Activated B cell treated with CpG ODN at 0.5 μM for 24 hours (primary cell): ENCODE results near the gene ROR2. TPM values are rescaled to one million over a fixed set of nuclear protein-coding genes. Genes with fewer than 3 reads are reported as not detected.

Source experiments
- ATAC-seq: fragments of 200-7000 bp; cut with Tn5 transposase; one replicate; pipeline ENCODE4 v1.10.0; 2021; ENCODE audit warnings: low read depth, mild to moderate bottlenecking, moderate library complexity
- CTCF ChIA-PET: fragments of 350-600 bp; sonication (Branson Sonifier 250); formaldehyde crosslinking; loops from one replicate; lab custom pipeline; 2021; ENCODE audit warnings: antibody characterized with exemption; lab: Charles Lee
- POLR2A ChIA-PET: fragments of 350-600 bp; sonication (Branson Sonifier 250); formaldehyde crosslinking; loops from one replicate; lab custom pipeline; 2021; ENCODE audit warnings: antibody characterized with exemption; lab: Charles Lee
- DNase-seq: peaks from one replicate; pipeline ENCODE4 v3.0.0; 2022
- H3K27ac Mint-ChIP-seq: one replicate; pipeline ENCODE4 v1.8.0; 2020; ENCODE audit warnings: mixed read lengths
- H3K27me3 Mint-ChIP-seq: one replicate; pipeline ENCODE4 v1.8.0; 2021; ENCODE audit warnings: mixed read lengths
- H3K36me3 Mint-ChIP-seq: one replicate; pipeline ENCODE4 v1.8.0; 2021; ENCODE audit warnings: low read depth, mixed read lengths
- H3K4me1 Mint-ChIP-seq: one replicate; pipeline ENCODE4 v1.8.0; 2021; ENCODE audit warnings: mixed read lengths
- H3K4me3 Mint-ChIP-seq: one replicate; pipeline ENCODE4 v1.8.0; 2020; ENCODE audit warnings: mild to moderate bottlenecking, mixed read lengths
- H3K9me3 Mint-ChIP-seq: one replicate; pipeline ENCODE4 v1.8.0; 2020; ENCODE audit warnings: mixed read lengths
- intact Hi-C: fragments of 100-400 bp; cut with micrococcal nuclease; formaldehyde crosslinking; loops from one replicate; pipeline ENCODE4 v1.15.1; 2024
- total RNA-seq: library from RNA; stranded (reverse); gene quantifications from 2 replicates; pipeline ENCODE4 v1.2.3, GENCODE V29; 2022
- TF ChIP-seq, protein P1 (sequence below): fragments of 200-600 bp; IDR thresholded peaks from one replicate; pipeline ENCODE4 v1.8.0; 2022; ENCODE audit warnings: antibody characterized with exemption, mild to moderate bottlenecking

Gene ROR2
- total RNA-seq, 1 donor from 2014 or later: not detected

GRCh38 chr9:91775011-91775707, 174.9 kb downstream of the ROR2 start:
- H3K4me3 Mint-ChIP-seq: no peak overlapping the region
- H3K27me3 Mint-ChIP-seq: peaks cover 12% of the 10 kb centered on the region
- ChIA-PET POLR2A (no interaction called here), CTCF (no interaction called here)
- intact Hi-C loops: loop anchor here (1.0 kb wide), 1 partner anchor 860 kb away; no protein-coding TSS in a partner anchor
- DNase-seq (peak; percentile 46), ATAC-seq (peak; percentile 75)
- no peak overlapping the region for H3K27ac Mint-ChIP-seq
- H3K36me3 Mint-ChIP-seq: no peaks in the 10 kb centered on the region
- TF ChIP-seq, protein P1, sequence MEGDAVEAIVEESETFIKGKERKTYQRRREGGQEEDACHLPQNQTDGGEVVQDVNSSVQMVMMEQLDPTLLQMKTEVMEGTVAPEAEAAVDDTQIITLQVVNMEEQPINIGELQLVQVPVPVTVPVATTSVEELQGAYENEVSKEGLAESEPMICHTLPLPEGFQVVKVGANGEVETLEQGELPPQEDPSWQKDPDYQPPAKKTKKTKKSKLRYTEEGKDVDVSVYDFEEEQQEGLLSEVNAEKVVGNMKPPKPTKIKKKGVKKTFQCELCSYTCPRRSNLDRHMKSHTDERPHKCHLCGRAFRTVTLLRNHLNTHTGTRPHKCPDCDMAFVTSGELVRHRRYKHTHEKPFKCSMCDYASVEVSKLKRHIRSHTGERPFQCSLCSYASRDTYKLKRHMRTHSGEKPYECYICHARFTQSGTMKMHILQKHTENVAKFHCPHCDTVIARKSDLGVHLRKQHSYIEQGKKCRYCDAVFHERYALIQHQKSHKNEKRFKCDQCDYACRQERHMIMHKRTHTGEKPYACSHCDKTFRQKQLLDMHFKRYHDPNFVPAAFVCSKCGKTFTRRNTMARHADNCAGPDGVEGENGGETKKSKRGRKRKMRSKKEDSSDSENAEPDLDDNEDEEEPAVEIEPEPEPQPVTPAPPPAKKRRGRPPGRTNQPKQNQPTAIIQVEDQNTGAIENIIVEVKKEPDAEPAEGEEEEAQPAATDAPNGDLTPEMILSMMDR: peak; percentile 89
- H3K4me1 Mint-ChIP-seq: no peaks in the 10 kb centered on the region
- no peaks in the 10 kb centered on the region for H3K9me3 Mint-ChIP-seq

DNA sequence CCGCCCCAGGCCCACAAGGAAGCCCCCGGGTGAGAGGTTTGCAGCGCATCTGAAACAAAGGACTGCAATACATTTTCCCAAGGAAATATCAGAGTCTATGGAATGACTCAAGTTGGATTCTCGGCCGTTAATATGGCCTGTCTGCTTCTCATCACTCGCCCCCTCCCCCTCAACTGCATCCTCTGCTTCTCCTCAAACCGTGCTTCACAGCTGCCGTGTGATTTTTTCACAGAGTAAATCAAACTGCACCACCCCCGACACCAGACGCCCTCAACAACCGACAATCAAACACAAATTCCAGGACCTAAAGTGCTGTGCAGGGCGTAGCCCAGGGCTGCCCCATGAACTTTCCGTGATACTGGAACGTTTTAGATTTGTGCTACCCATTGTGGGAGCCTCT, 176.9 kb downstream of the ROR2 start:
- intact Hi-C loops: no loop called here
- ChIA-PET CTCF (no interaction called here), POLR2A (no interaction called here)
- peaks cover 13% of the 10 kb centered on the region for H3K27me3 Mint-ChIP-seq
- no peak for ATAC-seq
- H3K36me3 Mint-ChIP-seq: no peaks in the 10 kb centered on the region
- H3K4me1 Mint-ChIP-seq: no peaks in the 10 kb centered on the region
- TF ChIP-seq, protein P1: no peak
- no peak overlapping the region for H3K27ac Mint-ChIP-seq
- DNase-seq: no peak
- H3K9me3 Mint-ChIP-seq: no peaks in the 10 kb centered on the region
- no peak overlapping the region for H3K4me3 Mint-ChIP-seq

- ChIA-PET POLR2A (no interaction called here), CTCF (interaction anchor here (1.7 kb wide), 1 partner anchor 857 kb away, joined by 6 read pairs; no protein-coding TSS in a partner anchor)
- H3K27me3 Mint-ChIP-seq: peaks cover 22% of the 10 kb centered on the region
- no peak overlapping the region for H3K4me3 Mint-ChIP-seq
- TF ChIP-seq, protein P1: no peak
- no peaks in the 10 kb centered on the region for H3K4me1 Mint-ChIP-seq
- no peak for DNase-seq
- no peak overlapping the region for H3K27ac Mint-ChIP-seq
- H3K9me3 Mint-ChIP-seq: no peaks in the 10 kb centered on the region
- intact Hi-C loops: loop anchor here (2.0 kb wide), 1 partner anchor 79 kb away; no protein-coding TSS in a partner anchor
- H3K36me3 Mint-ChIP-seq: no peaks in the 10 kb centered on the region
- no peak for ATAC-seq
Measured at GRCh38 chr9:91771864-91772263, 178.2 kb downstream of the ROR2 start.

GRCh38 chr9:91771027-91771426, 179.0 kb downstream of the ROR2 start:
- no peaks in the 10 kb centered on the region for H3K36me3 Mint-ChIP-seq
- H3K27me3 Mint-ChIP-seq: peaks cover 26% of the 10 kb centered on the region
- POLR2A ChIA-PET: no interaction called here
- DNase-seq: no peak
- H3K4me3 Mint-ChIP-seq: no peak overlapping the region
- no peak for ATAC-seq
- CTCF ChIA-PET: interaction anchor here (1.7 kb wide), 1 partner anchor 856 kb away, joined by 6 read pairs; no protein-coding TSS in a partner anchor
- no peak overlapping the region for H3K27ac Mint-ChIP-seq
- H3K9me3 Mint-ChIP-seq: no peaks in the 10 kb centered on the region
- TF ChIP-seq, protein P1: no peak
- intact Hi-C loops: loop anchor here (2.0 kb wide), 1 partner anchor 78 kb away; no protein-coding TSS in a partner anchor
- no peaks in the 10 kb centered on the region for H3K4me1 Mint-ChIP-seq

- TF ChIP-seq, protein P1: no peak
- H3K36me3 Mint-ChIP-seq: no peaks in the 10 kb centered on the region
Measured at GRCh38 chr9:91770229-91770628, 179.8 kb downstream of the ROR2 start.

More at GRCh38 chr9:91770229-91770628, 179.8 kb downstream of the ROR2 start:
- Mint-ChIP-seq H3K4me3 (no peak overlapping the region), H3K27me3 (peaks cover 25% of the 10 kb centered on the region), H3K27ac (no peak overlapping the region), H3K9me3 (peaks cover under 1% of the 10 kb centered on the region), H3K4me1 (no peaks in the 10 kb centered on the region)
- ChIA-PET CTCF (no interaction called here), POLR2A (no interaction called here)
- intact Hi-C loops: loop anchor here (2.0 kb wide), 1 partner anchor 77 kb away; no protein-coding TSS in a partner anchor
- no peak for DNase-seq
- ATAC-seq: no peak
